GM10847 (cell line): ENCODE data around the gene LIMA1.

ENCODE experiments used
- POLR2A ChIP-seq: IDR thresholded peaks from 2 replicates; pipeline ENCODE4 v1.6.1; 2011; ENCODE audit not compliant: insufficient read length; ENCODE audit errors: extremely low read depth

Gene LIMA1

GRCh38 chr12:50224026-50224692 lies 59.2 kb downstream of the LIMA1 start:
- no peak for TF ChIP-seq POLR2A

- TF ChIP-seq POLR2A: no peak
Measured at GRCh38 chr12:50222275-50222783, 61.0 kb downstream of the LIMA1 start.

DNA sequence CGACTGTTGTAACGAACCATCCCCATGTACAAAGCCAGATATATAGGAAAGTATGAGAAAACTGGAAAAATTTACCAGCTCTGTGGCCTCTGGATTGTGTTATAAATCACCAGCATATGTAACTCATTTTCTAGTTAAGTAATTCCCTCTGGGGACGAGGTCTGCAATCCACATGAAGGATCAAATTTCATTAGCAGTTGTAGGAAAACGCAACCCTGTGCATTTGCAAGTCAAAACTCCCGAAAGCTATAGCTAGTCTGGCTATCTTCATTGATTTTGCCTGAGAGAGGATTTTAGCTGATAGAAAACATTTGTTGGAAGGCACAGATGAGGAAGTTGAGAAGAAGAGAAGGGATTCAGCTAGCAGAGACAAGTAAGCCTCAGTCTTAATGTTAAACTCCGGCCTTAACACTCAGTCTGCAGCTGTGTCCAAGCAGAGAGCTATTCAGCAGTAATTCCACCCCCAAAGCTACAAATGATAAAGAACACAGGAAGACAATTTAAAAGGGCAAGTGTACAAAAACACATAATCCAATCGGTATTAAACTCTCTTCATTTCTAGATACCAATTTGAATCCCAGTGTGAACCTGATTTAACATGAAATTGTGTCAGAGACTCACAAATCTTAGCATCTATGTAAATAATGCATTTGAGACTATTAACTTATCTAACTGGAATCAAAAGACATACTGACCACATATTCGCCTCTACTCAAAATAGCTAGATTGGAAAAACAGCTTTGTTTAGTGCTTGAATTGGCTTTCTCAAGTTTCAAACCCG lies 61.9 kb downstream of the LIMA1 start:
- no peak for TF ChIP-seq POLR2A

GRCh38 chr12:50220363-50220995 lies 62.8 kb downstream of the LIMA1 start:
- TF ChIP-seq POLR2A: no peak

- TF ChIP-seq POLR2A: no peak
Measured at GRCh38 chr12:50219544-50219943, 63.8 kb downstream of the LIMA1 start.

GRCh38 chr12:50218386-50218785 lies 64.9 kb downstream of the LIMA1 start:
- TF ChIP-seq POLR2A: no peak

DNA sequence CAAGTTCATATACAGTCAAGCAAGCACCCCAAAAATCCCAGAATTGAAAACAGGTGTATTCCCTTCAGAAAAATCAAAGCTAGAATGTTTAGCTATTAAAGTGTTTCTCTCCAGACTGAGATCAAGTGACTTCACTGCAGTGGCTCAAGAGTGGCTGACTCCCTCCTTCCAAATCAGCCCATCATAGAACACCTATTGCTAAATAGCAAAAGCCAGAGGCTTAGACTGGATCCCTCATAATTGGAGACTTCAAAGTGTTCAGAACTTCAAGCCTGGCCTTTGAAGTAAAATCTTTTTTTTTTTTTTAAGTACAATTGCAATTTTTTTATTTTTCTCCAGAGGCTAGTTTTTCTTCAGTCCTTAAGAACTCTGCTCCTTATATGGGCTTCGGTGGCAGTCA lies 66.1 kb downstream of the LIMA1 start:
- no peak for TF ChIP-seq POLR2A

DNA sequence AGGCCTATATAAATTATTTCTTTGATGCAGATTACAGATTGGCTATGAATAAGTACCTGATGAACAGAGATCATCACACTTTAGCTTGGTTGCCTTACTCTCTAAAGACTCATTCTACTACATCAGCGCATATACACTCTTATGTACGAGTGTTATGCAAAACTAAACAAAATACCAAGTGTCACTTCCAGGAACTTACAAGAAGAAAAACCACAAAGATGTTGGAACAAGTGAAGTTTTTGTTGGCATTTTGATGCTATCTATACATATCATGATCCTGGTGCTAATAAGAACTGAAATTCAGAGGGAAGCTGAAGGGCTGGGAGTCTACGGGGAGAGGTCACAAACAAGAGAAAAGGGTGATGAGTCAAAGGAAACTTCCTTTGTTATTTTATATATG lies 68.3 kb downstream of the LIMA1 start:
- TF ChIP-seq POLR2A: no peak

DNA sequence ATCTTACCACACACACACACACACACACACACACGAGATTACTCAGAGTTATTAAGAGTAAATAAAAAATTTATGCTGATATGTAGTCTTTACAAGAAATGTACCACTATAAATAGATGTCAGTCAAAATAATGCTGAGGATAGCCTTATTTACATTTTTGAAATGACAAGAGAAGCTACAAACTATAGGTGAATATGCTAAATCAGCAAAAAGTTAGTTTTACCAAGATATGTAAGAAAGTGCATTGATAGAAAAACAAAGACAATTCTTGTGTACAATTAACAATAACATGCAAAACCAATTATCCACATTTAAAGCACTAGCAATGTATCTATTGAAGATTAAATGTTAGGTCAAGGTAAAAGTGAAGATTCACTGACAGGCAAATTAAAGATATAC lies 69.3 kb downstream of the LIMA1 start:
- no peak for TF ChIP-seq POLR2A

DNA sequence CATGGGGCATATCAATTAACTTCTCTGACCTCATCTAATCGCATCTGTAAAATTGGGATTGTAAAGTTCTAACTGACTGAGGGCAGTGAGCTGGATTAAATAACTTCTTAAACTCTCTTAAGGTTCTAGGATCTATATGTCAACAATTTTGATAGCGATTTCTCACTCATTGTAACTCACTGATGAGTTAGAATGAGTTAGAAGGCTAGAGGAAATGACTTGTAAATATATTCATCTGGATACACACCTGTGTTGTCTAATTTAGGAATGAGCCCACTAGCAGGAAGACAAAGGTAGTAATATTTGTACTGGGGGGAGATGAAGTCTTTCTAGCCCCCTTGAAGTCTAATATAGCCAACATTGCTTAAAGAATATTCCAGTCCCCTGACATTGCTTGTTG lies 69.9 kb downstream of the LIMA1 start:
- TF ChIP-seq POLR2A: no peak

DNA sequence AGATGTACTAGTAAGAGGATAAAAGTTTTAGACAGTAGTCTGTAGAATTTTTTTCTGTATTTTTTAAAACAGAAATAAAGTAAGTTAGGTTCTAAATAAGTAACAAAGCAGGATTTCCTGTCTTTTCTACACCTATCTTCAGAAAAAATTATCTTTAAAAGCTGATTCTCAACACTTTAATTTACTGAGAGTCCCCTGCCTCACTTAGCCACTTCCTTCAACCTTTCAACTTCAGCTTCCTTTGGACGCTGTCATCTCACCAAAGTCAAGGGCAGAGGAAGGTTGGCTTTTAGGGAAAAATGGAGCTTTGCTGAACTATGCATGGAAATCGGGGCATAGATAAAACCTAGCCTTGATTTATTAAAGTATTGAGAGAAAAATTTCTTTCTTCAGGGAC lies 71.3 kb downstream of the LIMA1 start:
- no peak for TF ChIP-seq POLR2A

GRCh38 chr12:50211392-50212070 lies 71.8 kb downstream of the LIMA1 start:
- TF ChIP-seq POLR2A: no peak

GRCh38 chr12:50207424-50207823 lies 75.9 kb downstream of the LIMA1 start:
- no peak for TF ChIP-seq POLR2A

DNA sequence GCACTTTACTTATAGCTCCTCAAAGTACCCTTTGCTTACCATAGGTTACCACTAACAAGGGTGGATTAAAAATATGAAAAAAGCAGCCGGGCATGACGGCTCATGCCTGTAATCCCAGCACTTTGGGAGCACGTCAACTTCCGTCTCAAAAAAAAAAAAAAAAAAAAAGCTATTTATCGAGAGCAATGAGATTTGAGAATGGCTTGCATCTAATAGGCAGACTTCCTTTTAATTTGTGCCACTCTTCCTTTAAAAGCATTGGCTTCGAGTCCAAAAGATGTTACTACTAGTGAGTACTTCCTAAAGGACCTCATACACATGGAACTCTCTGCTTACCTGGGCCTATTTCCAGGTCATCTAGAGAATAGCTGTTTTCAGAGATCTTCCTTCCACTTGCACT lies 77.7 kb downstream of the LIMA1 start:
- no peak for TF ChIP-seq POLR2A

DNA sequence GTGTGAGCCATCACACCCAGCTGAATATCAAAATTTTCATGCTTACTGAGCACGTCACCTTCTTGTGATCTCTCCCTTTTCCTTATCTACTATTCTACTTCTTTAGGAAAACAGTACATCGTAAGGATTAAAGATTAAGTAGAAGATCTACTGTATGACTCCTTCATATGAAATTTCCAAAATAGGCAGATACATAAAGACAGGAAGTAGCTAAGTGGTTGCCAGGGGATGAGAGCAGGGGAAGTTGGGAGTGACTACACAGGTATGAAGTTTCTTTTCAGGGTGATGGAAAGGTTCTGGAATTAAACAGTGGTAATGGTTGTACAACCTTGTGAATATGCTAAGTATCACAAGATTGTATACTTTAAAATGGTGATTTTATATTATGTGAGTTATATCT lies 79.6 kb downstream of the LIMA1 start:
- no peak for TF ChIP-seq POLR2A
